Measurements from ENCODE around the gene RBP5. TPM values are rescaled to one million over a fixed set of nuclear protein-coding genes. Genes with fewer than 3 reads are reported as not detected.

Gene RBP5
- total RNA-seq, 1 experiment from 2014 or later = 2.7 TPM

- WGBS (ENCODE audit: extremely low coverage, insufficient read length, low lambda C conversion rate) = no CpG with 5 or more reads among the region's 9 CpGs
- no peak for TF ChIP-seq CTCF (conservative IDR thresholded peaks at IDR 0.05)
- peaks cover 2% of the 10 kb centered on the region; the same call in 1 of the 2 replicates for H3K4me1 ChIP-seq (ENCODE audit: insufficient read depth, low read length)
Measured at GRCh38 chr12:7099290-7099996, 29.2 kb downstream of the RBP5 start.

More at GRCh38 chr12:7099290-7099996, 29.2 kb downstream of the RBP5 start:
- Histone ChIP-seq H3K23ac (ENCODE audit: insufficient read length, low read depth, low read length) (no peak overlapping the region), H3K14ac (ENCODE audit: insufficient read depth, low read length) (no peak overlapping the region; the same call in 1 of the 2 replicates), H3K79me1 (ENCODE audit: insufficient read depth, low read depth, low read length, poor library complexity, severe bottlenecking) (no peaks in the 10 kb centered on the region), H3K9ac (ENCODE audit: extremely low read depth, insufficient read length, low read length) (no peak overlapping the region), H3K56ac (ENCODE audit: insufficient read length, low read depth, low read length) (no peak overlapping the region), H4K8ac (replicated peaks; ENCODE audit: insufficient read length, low read depth, low read length) (no peak overlapping the region), H2AK5ac (ENCODE audit: insufficient read length, low read length) (no peak overlapping the region), H3K4ac (ENCODE audit: low read depth, low read length) (no peak overlapping the region), H2BK12ac (ENCODE audit: insufficient read length, low read depth, low read length) (no peak overlapping the region), H3K27ac (ENCODE audit: insufficient read length, low read depth, low read length) (no peak overlapping the region), H2BK15ac (ENCODE audit: low read depth, low read length) (no peak overlapping the region), H2BK20ac (ENCODE audit: low read depth, low read length, poor library complexity, severe bottlenecking) (no peak overlapping the region), H3T11ph (ENCODE audit: low read length) (no peak overlapping the region), H4K5ac (ENCODE audit: insufficient read length, low read depth, low read length) (no peak overlapping the region), H3K18ac (ENCODE audit: insufficient read length, low read depth, low read length) (no peak overlapping the region), H4K91ac (ENCODE audit: insufficient read length, low read depth, low read length) (no peak overlapping the region), H3K4me2 (ENCODE audit: insufficient read depth, insufficient read length, low read length) (no peak overlapping the region), H2BK5ac (ENCODE audit: insufficient read length, low read length) (no peak overlapping the region), H4K20me1 (ENCODE audit: control insufficient read depth, insufficient read depth, insufficient read length) (no peaks in the 10 kb centered on the region), H2BK120ac (ENCODE audit: low read depth, low read length, poor library complexity, severe bottlenecking) (no peak overlapping the region), H3K79me2 (ENCODE audit: insufficient read depth, low read length) (no peaks in the 10 kb centered on the region), H3K27me3 (ENCODE audit: insufficient read depth, low read length) (no peaks in the 10 kb centered on the region), H3K9me3 (ENCODE audit: control insufficient read depth, low read depth, low read length) (no peaks in the 10 kb centered on the region), H2AFZ (ENCODE audit: low read length) (no peak overlapping the region), H3K23me2 (ENCODE audit: insufficient read length, low read depth, low read length, poor library complexity, severe bottlenecking) (no peaks in the 10 kb centered on the region)
- H3K36me3 Mint-ChIP-seq (ENCODE audit: insufficient read depth in 1 of 3, low read depth in 3 of 3) = peaks cover 7 to 30% (median 17%) of the 10 kb centered on the region in 3 experiments; a peak in 6 of 7 replicates
- DNase-seq = no peak
- H3K27me3 Mint-ChIP-seq (ENCODE audit: low read depth) = no peaks in the 10 kb centered on the region
- no peaks in the 10 kb centered on the region for H3K9me3 Mint-ChIP-seq
- H3K27ac Mint-ChIP-seq = no peak overlapping the region
- H3K4me1 Mint-ChIP-seq = peaks cover 8 to 11% of the 10 kb centered on the region in 2 experiments
- H3K4me3 Mint-ChIP-seq = no peak overlapping the region
